ENCODE measurements around the gene GIGYF2.
"Not testable (repeated sequence)": the region's sequence is repeated elsewhere in the genome, so short reads cannot be mapped to it uniquely, and the experiment has no call there.

Gene GIGYF2

DNA sequence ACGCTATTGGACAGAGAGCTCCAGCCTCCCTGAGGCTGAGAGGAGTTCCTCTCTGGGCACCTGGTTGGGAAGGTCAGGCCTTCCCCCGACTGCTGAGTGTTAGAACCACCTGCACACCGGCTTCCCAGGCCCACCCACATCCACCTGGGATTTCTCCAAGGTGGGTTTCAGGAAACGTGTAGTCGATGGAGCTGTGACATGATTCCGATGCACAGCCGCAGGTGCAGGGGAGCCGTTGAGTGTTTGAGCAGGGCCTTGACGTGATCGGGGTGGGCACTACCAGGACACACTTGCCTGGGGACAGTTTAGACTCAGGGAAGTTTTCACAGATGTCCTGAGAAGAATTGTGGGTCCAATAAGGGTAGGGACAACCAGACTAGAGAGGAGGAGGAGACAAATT lies 21.8 kb upstream of the GIGYF2 start:
- DNase-seq (ENCODE audit: low spot score), result no peak
- no peak for TF ChIP-seq CTCF (IDR thresholded peaks at IDR 0.05)
- H3K27ac ChIP-seq, result no peak overlapping the region
- no peak overlapping the region for H3K4me3 ChIP-seq

- no peak for TF ChIP-seq CTCF (IDR thresholded peaks at IDR 0.05)
- Histone ChIP-seq H3K4me3 (no peak overlapping the region), H3K27ac (no peak overlapping the region)
- no peak for DNase-seq (ENCODE audit: low spot score)
Measured at GRCh38 chr2:232680006-232680405, 17.1 kb upstream of the GIGYF2 start.

DNA sequence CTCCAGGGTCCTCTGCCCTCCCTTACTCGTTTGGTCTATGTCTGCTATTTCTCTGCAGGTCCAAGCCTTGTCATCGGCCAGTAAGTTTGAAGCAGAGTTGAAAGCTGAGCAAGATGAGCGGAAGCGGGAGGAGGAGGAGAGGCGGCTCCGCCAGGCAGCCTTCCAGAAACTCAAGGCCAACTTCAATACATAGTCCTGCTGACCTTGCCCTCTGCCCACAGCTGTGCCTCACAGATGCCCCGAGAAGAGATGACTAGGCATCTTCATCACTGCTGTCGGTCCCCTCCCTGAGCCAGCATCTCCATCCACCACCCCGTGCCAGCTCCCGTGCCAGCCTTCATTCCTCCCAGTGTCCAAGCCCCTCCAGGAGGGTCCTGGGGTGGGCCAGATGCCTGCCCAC lies 15.6 kb upstream of the GIGYF2 start:
- Histone ChIP-seq H3K4me3 (no peak overlapping the region), H3K27ac (no peak overlapping the region)
- TF ChIP-seq CTCF (IDR thresholded peaks at IDR 0.05), result no peak
- no peak for DNase-seq (ENCODE audit: low spot score)

DNA sequence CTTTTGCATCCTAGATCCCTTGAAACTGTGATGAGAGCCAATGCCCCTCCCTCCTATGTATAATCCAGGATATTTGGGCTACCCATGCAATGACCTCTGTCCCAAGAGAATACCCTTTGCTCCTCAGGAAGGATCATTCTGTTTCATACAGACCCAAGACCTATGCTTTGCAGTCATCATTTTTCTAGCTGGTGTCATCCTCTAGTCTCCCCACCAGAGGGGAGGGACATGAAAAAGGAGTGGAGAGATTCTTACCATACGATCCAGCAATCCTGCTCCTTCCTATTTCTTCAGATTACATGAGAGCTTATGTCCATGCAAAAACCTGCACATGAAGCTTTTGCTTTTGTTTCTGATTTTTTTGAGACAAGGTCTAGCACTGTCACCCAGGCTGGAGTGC lies 13.8 kb upstream of the GIGYF2 start:
- no peak for TF ChIP-seq CTCF (IDR thresholded peaks at IDR 0.05)
- Histone ChIP-seq H3K4me3 (no peak overlapping the region), H3K27ac (no peak overlapping the region)
- no peak for DNase-seq (ENCODE audit: low spot score)

DNA sequence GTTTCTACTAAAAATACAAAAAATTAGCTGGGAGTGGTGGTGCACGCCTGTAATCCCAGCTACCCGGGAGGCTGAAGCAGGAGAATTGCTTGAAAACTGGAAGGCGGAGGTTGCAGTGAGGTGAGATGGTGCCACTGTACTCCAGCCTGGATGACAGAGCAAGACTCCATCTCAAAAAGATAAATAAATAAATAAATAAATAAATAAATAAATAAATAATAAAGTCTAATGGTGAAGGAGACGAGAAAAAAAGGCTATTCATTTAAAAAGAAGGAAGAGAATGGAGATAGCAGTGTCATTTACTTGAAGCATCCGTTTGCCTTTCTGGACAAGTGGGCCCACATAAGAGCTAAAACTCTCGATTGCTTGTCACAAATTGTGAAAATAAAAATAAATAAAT lies 11.7 kb upstream of the GIGYF2 start:
- H3K4me3 ChIP-seq; DNase-seq (ENCODE audit: low spot score); H3K27ac ChIP-seq: not testable (repeated sequence)

- TF ChIP-seq CTCF (IDR thresholded peaks at IDR 0.05), result no peak
- no peak for DNase-seq (ENCODE audit: low spot score)
Measured at GRCh38 chr2:232687382-232688160, 9.6 kb upstream of the GIGYF2 start.

GRCh38 chr2:232688201-232688600 lies 8.9 kb upstream of the GIGYF2 start:
- no peak for DNase-seq (ENCODE audit: low spot score)
- H3K27ac ChIP-seq, result no peak overlapping the region
- H3K4me3 ChIP-seq, result no peak overlapping the region
- TF ChIP-seq CTCF (IDR thresholded peaks at IDR 0.05), result no peak

More at GRCh38 chr2:232687382-232688160, 9.6 kb upstream of the GIGYF2 start:
- H3K27ac ChIP-seq, result no peak overlapping the region
- no peak overlapping the region for H3K4me3 ChIP-seq

Measured in coronary artery (tissue), 2 donors.